ENCODE results near the gene SIAE. TPM values are rescaled to one million over a fixed set of nuclear protein-coding genes. Genes with fewer than 3 reads are reported as not detected.
A peak's percentile ranks its signal among the peaks of the same experiment; 100 is the strongest.

Gene SIAE
- 1.6 and 2.6 TPM in 2 replicates for total RNA-seq (2014; rRNA removed; shearing (Covaris generic))

DNA sequence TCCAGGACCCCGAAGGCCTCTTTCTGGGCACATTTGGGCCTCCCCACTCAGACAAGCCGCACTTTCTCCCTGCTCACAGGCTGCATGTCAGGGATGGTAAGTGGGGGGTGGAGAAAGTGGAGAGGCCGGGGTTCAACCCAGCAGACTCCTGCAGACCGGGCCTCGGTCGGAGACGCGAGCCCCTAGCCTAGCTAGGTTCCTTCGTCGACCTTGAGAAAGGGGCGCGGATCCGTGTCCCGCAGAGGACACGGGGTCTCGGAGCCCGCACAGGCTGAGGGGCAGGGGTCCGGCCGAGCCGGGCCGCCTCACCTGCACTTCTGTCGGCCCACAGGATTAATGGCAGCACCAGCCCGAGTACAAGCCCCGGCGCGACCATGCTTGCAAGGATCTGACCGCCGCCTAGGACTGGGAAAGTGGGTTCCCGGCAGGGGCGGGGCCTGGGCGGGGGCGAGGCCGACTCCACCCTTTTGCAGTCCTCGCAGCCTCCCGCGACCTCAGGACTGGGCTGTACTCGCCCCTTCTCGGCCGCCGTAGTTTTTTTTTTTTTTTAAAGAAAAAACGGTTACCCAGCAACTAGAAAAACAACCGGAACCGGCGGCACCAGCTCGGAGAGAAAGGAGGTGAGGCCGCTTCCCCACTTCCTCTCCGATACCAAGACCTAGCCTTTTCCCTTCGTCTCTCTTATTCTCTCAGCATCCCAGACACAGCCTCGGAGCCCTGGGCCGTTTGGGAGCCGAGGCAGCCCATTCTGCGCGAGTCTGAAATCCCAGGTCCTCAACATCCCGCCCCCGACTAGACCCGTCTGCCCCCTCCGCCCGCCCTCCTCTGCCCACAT lies at the start of gene SIAE, which contains the start of gene SPA17:
Gene SIAE (minus strand): TSS at position 407 of the 835 bp plus-strand sequence. CDS start 31 bp downstream, at position 376.
Gene SPA17 (plus strand): TSS at position 572 of the 835 bp plus-strand sequence. CDS start 1,361 bp downstream, outside the sequence.
- peak within 1 kb of the TSS; percentile 78 for H3K4me3 ChIP-seq (ENCODE audit: insufficient read depth, low read depth, low read length)
- peaks cover 20% of the 10 kb centered on the region for H3K27me3 ChIP-seq (ENCODE audit: control insufficient read depth, insufficient read depth, low read length)
- H3K36me3 ChIP-seq (replicated peaks; ENCODE audit: control insufficient read depth, insufficient read depth, low read length) = no peaks in the 10 kb centered on the region
- peak; percentile 96 for DNase-seq

GRCh38 chr11:124722176-124722575 lies 48.6 kb upstream of the SIAE start:
- Histone ChIP-seq H3K27me3 (ENCODE audit: control insufficient read depth, insufficient read depth, low read length) (peaks cover 78% of the 10 kb centered on the region), H3K36me3 (replicated peaks; ENCODE audit: control insufficient read depth, insufficient read depth, low read length) (no peaks in the 10 kb centered on the region), H3K4me3 (ENCODE audit: insufficient read depth, low read depth, low read length) (no peak overlapping the region)
- no peak for DNase-seq

- Histone ChIP-seq H3K27me3 (ENCODE audit: control insufficient read depth, insufficient read depth, low read length) (peaks cover 93% of the 10 kb centered on the region), H3K4me3 (ENCODE audit: insufficient read depth, low read depth, low read length) (no peak overlapping the region), H3K36me3 (replicated peaks; ENCODE audit: control insufficient read depth, insufficient read depth, low read length) (no peaks in the 10 kb centered on the region)
- DNase-seq = no peak
Observed at GRCh38 chr11:124719534-124719933, 46.0 kb upstream of the SIAE start.

- peak; percentile 38 for DNase-seq
- Histone ChIP-seq H3K27me3 (ENCODE audit: control insufficient read depth, insufficient read depth, low read length) (peaks cover 85% of the 10 kb centered on the region), H3K4me3 (ENCODE audit: insufficient read depth, low read depth, low read length) (peak overlapping the region; percentile 29; the same call in 1 of the 2 replicates), H3K36me3 (replicated peaks; ENCODE audit: control insufficient read depth, insufficient read depth, low read length) (no peaks in the 10 kb centered on the region)
Observed at GRCh38 chr11:124718801-124719200, 45.3 kb upstream of the SIAE start.

GRCh38 chr11:124717786-124718651 lies 44.5 kb upstream of the SIAE start:
- Histone ChIP-seq H3K4me3 (ENCODE audit: insufficient read depth, low read depth, low read length) (peak overlapping the region; percentile 29), H3K36me3 (replicated peaks; ENCODE audit: control insufficient read depth, insufficient read depth, low read length) (no peaks in the 10 kb centered on the region), H3K27me3 (ENCODE audit: control insufficient read depth, insufficient read depth, low read length) (peaks cover 77% of the 10 kb centered on the region)
- DNase-seq = peak; percentile 84

DNA sequence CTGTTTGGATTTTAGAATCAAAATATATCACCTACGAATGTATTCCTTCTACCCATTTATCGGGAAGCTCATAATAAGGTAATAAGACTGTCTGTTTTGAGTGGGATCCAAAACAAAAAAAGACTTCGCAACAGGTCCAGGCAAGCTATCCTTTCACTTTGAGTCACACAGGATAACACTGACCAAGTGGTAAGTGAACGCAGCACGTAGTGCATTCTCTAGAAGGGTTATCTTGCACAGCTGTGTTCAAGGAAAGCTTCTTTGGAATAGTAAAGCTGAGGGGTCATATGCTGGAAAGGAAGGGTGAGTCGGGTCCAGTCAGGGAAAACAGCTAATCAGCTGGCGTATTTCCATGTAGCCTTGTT lies 43.9 kb upstream of the SIAE start:
- Histone ChIP-seq H3K27me3 (ENCODE audit: control insufficient read depth, insufficient read depth, low read length) (peaks cover 72% of the 10 kb centered on the region), H3K36me3 (replicated peaks; ENCODE audit: control insufficient read depth, insufficient read depth, low read length) (no peaks in the 10 kb centered on the region), H3K4me3 (ENCODE audit: insufficient read depth, low read depth, low read length) (no peak overlapping the region)
- DNase-seq = no peak

DNA sequence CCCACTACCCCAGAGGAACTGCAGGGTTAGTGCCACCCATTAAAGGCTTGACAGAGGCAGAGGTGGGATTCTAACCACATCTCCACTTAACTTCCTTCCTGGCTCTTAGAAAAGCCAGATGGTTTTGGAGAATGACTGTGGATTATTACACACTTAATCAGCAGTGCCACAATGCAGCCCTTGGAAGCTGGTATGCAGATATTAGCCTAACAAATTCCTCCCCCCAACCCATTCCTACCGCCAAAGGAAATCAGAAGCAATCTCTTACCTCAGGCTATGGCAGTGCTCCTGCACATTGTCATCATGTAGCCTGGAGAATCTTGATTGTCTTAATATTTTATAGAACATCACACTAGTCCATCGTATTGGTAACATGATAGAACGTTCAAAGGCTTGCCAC lies 43.1 kb upstream of the SIAE start:
- no peaks in the 10 kb centered on the region for H3K36me3 ChIP-seq (replicated peaks; ENCODE audit: control insufficient read depth, insufficient read depth, low read length)
- H3K27me3 ChIP-seq (ENCODE audit: control insufficient read depth, insufficient read depth, low read length) = peaks cover 64% of the 10 kb centered on the region
- DNase-seq = no peak
- no peak overlapping the region for H3K4me3 ChIP-seq (ENCODE audit: insufficient read depth, low read depth, low read length)

DNA sequence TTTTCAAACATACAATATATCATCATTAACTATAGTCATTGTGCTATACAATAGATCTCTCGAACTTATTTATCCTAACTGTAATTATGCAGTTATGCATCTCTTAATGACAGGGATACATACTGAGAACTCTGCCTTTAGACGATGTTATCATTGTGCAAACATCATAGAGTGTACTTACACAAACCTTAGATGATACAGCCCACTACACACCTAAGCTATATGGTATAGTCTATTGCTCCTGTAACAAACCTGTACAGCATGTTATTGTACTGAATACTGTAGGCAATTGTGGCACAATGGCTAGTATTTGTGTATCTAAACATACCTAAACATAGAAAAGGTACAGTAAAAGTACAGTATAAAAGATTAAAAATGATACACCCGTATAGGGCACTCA lies 38.9 kb upstream of the SIAE start:
- no peak for DNase-seq
- no peaks in the 10 kb centered on the region for H3K36me3 ChIP-seq (replicated peaks; ENCODE audit: control insufficient read depth, insufficient read depth, low read length)
- H3K27me3 ChIP-seq (ENCODE audit: control insufficient read depth, insufficient read depth, low read length) = peaks cover 22% of the 10 kb centered on the region
- no peak overlapping the region for H3K4me3 ChIP-seq (ENCODE audit: insufficient read depth, low read depth, low read length)

DNA sequence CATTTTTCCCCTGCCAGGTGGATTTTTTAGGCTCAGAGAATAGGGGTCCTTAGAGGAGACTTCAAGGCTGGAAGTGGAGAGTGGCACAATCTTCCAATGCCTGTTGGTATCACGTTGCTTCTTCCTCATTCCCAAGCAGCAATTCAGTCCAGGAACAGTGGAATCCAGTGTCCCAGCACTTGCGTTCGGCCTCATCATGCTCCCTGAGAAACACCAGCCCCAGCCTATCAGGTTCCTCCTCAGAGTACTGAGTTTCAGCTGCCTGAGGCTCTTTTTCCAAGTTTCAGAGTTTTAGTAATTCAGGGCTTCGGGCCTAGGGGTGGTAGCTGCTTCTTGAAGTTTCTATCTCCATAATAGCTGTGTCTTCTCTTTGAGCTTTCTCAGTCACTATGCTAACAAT lies 34.3 kb upstream of the SIAE start:
- H3K4me3 ChIP-seq (ENCODE audit: insufficient read depth, low read depth, low read length) = no peak overlapping the region
- no peaks in the 10 kb centered on the region; the same call in 1 of the 2 replicates for H3K27me3 ChIP-seq (ENCODE audit: control insufficient read depth, insufficient read depth, low read length)
- no peaks in the 10 kb centered on the region for H3K36me3 ChIP-seq (replicated peaks; ENCODE audit: control insufficient read depth, insufficient read depth, low read length)
- no peak for DNase-seq

GRCh38 chr11:124700028-124700427 lies 26.5 kb upstream of the SIAE start:
- no peak for DNase-seq

GRCh38 chr11:124699547-124699946 lies 26.0 kb upstream of the SIAE start:
- Histone ChIP-seq H3K4me3 (ENCODE audit: insufficient read depth, low read depth, low read length) (no peak overlapping the region), H3K27me3 (ENCODE audit: control insufficient read depth, insufficient read depth, low read length) (no peaks in the 10 kb centered on the region), H3K36me3 (replicated peaks; ENCODE audit: control insufficient read depth, insufficient read depth, low read length) (no peaks in the 10 kb centered on the region)
- DNase-seq = no peak

More at GRCh38 chr11:124700028-124700427, 26.5 kb upstream of the SIAE start:
- Histone ChIP-seq H3K36me3 (replicated peaks; ENCODE audit: control insufficient read depth, insufficient read depth, low read length) (no peaks in the 10 kb centered on the region), H3K27me3 (ENCODE audit: control insufficient read depth, insufficient read depth, low read length) (no peaks in the 10 kb centered on the region), H3K4me3 (ENCODE audit: insufficient read depth, low read depth, low read length) (no peak overlapping the region)

DNA sequence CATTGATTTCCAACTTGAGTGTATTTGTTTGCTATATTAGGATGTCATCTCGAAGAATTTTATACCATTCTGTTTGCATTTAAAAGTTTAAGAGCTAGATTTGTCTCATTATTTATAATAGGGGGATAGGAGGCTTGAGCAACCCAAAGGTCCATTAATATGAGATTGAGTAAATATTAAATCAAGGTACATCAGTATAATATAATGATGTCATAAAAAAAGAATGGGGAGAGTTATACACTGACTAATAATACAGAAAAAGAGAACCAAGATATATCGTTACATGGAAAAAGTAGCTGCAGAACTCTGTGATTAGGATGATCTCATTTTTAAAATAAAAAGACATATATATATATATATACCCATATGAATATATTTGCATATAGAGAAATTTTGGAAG lies 19.6 kb upstream of the SIAE start:
- no peaks in the 10 kb centered on the region for H3K36me3 ChIP-seq (replicated peaks; ENCODE audit: control insufficient read depth, insufficient read depth, low read length)
- H3K4me3 ChIP-seq (ENCODE audit: insufficient read depth, low read depth, low read length) = no peak overlapping the region
- H3K27me3 ChIP-seq (ENCODE audit: control insufficient read depth, insufficient read depth, low read length) = no peaks in the 10 kb centered on the region
- no peak for DNase-seq

- H3K36me3 ChIP-seq (replicated peaks; ENCODE audit: control insufficient read depth, insufficient read depth, low read length) = no peaks in the 10 kb centered on the region
- no peak for DNase-seq
- no peak overlapping the region for H3K4me3 ChIP-seq (ENCODE audit: insufficient read depth, low read depth, low read length)
- H3K27me3 ChIP-seq (ENCODE audit: control insufficient read depth, insufficient read depth, low read length) = no peaks in the 10 kb centered on the region
Observed at GRCh38 chr11:124682443-124682842, 8.9 kb upstream of the SIAE start.

GRCh38 chr11:124681421-124681820 lies 7.9 kb upstream of the SIAE start:
- DNase-seq = no peak
- Histone ChIP-seq H3K36me3 (replicated peaks; ENCODE audit: control insufficient read depth, insufficient read depth, low read length) (no peaks in the 10 kb centered on the region), H3K4me3 (ENCODE audit: insufficient read depth, low read depth, low read length) (no peak overlapping the region), H3K27me3 (ENCODE audit: control insufficient read depth, insufficient read depth, low read length) (no peaks in the 10 kb centered on the region)
